GM12872 (cell line): ENCODE data around the gene MEDAG.

Experiments
- CTCF ChIP-seq: IDR thresholded peaks from 3 replicates; pipeline ENCODE4 v1.5.1; 2011; ENCODE audit warnings: low read depth, mild to moderate bottlenecking, low read length, moderate library complexity; ENCODE audit not compliant: insufficient read depth

MEDAG gene

GRCh38 chr13:30971575-30971974 is 65.5 kb downstream of the MEDAG start:
- TF ChIP-seq CTCF = no peak

GRCh38 chr13:30972888-30973377 is 66.9 kb downstream of the MEDAG start:
- no peak for TF ChIP-seq CTCF

GRCh38 chr13:30974350-30974749 is 68.3 kb downstream of the MEDAG start:
- TF ChIP-seq CTCF = no peak
